HCT116 (cell line): Measurements from ENCODE around the gene LNPEP. TPM values are rescaled to one million over a fixed set of nuclear protein-coding genes. Genes with fewer than 3 reads are reported as not detected.

ENCODE experiments used
- ATAC-seq: fragments of 200-7000 bp; cut with Tn5 transposase; 2 replicates; pipeline ENCODE4 v1.9.1; 2020; ENCODE audit warnings: mild to moderate bottlenecking, moderate library complexity
- BruUV-seq: library from RNA; stranded (reverse); fragments of 400-500 nt; replicated peaks from 2 replicates; lab custom pipeline; 2021; lab: Mats Ljungman, UMichigan
- CTCF ChIA-PET: fragments of 300-600 bp; sonication (Branson Sonifier 250); formaldehyde crosslinking; loops from one replicate; lab custom pipeline; 2021; ENCODE audit warnings: antibody characterized with exemption; lab: Charles Lee
- POLR2A ChIA-PET: fragments of 300-600, 350-600 bp; sonication (Branson Sonifier 250); formaldehyde crosslinking; loops from one replicate; lab custom pipeline; 2021; ENCODE audit warnings: antibody characterized with exemption; lab: Charles Lee
- RAD21 ChIA-PET, 2 experiments: fragments of 300-600 bp; sonication (Branson Sonifier 250); formaldehyde crosslinking; loops; one replicate each; lab custom pipeline; 2023; ENCODE audit warnings: low total read pairs in 2 of 2; ENCODE audit not compliant: uncharacterized antibody in 2 of 2, unreplicated experiment in 2 of 2, low non-redundant PET in 1 of 2; lab: Charles Lee
- DNase-seq: peaks from one replicate; pipeline ENCODE4 v3.0.0-alpha.2; 2010; ENCODE audit warnings: low read depth, low spot score
- H2AFZ ChIP-seq: fragments of 200-600 bp; shearing (Covaris generic), sonication (generic); 2 replicates; pipeline ENCODE4 v1.6.1; 2017; ENCODE audit warnings: low read depth, mixed run types, mixed read lengths, antibody characterized with exemption, low read length; ENCODE audit not compliant: poor library complexity, severe bottlenecking
- H3K27ac ChIP-seq: 2 replicates; pipeline ENCODE4 v1.5.1; 2012; ENCODE audit warnings: low read depth, low read length
- H3K27me3 ChIP-seq: fragments of 200-600 bp; sonication (generic); 2 replicates; pipeline ENCODE4 v1.6.1; 2016; ENCODE audit warnings: mixed run types, low read length, mixed read lengths; ENCODE audit not compliant: insufficient read depth
- H3K36me3 ChIP-seq, 2 experiments: fragments of 200-500 bp in 1 of 2; fragments of 200-600 bp in 1 of 2; sonication (Bioruptor generic) in 1 of 2; sonication (generic) in 1 of 2; 2 replicates each; pipeline versions ENCODE4 v1.5.1 to v1.6.1; 2014 to 2016; ENCODE audit warnings: low read length in 2 of 2, inconsistent platforms in 1 of 2, mixed read lengths in 1 of 2, mixed run types in 1 of 2; ENCODE audit not compliant: insufficient read depth in 2 of 2, control insufficient read depth in 1 of 2
- H3K4me1 ChIP-seq, 2 experiments: fragments of 200-600 bp in 1 of 2; sonication (generic) in 1 of 2; 2 replicates each; pipeline versions ENCODE4 v1.5.1 to v1.6.1; 2012 to 2017; ENCODE audit warnings: low read length in 2 of 2, inconsistent platforms in 1 of 2, mild to moderate bottlenecking in 1 of 2, mixed read lengths in 1 of 2, mixed run types in 1 of 2, moderate library complexity in 1 of 2; ENCODE audit not compliant: insufficient read depth in 2 of 2, control insufficient read depth in 1 of 2
- H3K4me2 ChIP-seq: fragments of 200-600 bp; sonication (generic); 2 replicates; pipeline ENCODE4 v1.6.1; 2017; ENCODE audit warnings: mixed run types, low read length, mixed read lengths
- H3K4me3 ChIP-seq, 2 experiments: fragments of 200-600 bp in 1 of 2; sonication (generic) in 1 of 2; replicated peaks in 1 of 2; 2 replicates each; pipeline ENCODE4 v1.5.1; 2011 to 2016; ENCODE audit warnings: low read length in 2 of 2, control low read depth in 1 of 2, low read depth in 1 of 2, mild to moderate bottlenecking in 1 of 2, mixed read lengths in 1 of 2, mixed run types in 1 of 2
- H3K79me2 ChIP-seq: fragments of 200-600 bp; sonication (generic); 2 replicates; pipeline ENCODE4 v1.6.1; 2017; ENCODE audit warnings: mild to moderate bottlenecking, mixed run types, low read length, moderate library complexity, mixed read lengths; ENCODE audit not compliant: insufficient read depth
- H3K9ac ChIP-seq: fragments of 200-600 bp; sonication (generic); 2 replicates; pipeline ENCODE4 v1.6.1; 2016; ENCODE audit warnings: low read length, mixed read lengths
- H3K9me2 ChIP-seq: fragments of 200-600 bp; sonication (generic), shearing (Covaris generic); 2 replicates; pipeline ENCODE4 v1.6.1; 2017; ENCODE audit warnings: mixed run types, mild to moderate bottlenecking, moderate library complexity; ENCODE audit not compliant: insufficient read depth
- H3K9me3 ChIP-seq, 2 experiments: fragments of 200-500 bp in 1 of 2; fragments of 200-600 bp in 1 of 2; sonication (Bioruptor generic) in 1 of 2; sonication (generic) in 1 of 2; 2 replicates each; pipeline ENCODE4 v1.6.1; 2014 to 2017; ENCODE audit warnings: low read length in 2 of 2, mixed read lengths in 2 of 2, inconsistent platforms in 1 of 2, low read depth in 1 of 2, mild to moderate bottlenecking in 1 of 2, mixed run types in 1 of 2, moderate library complexity in 1 of 2; ENCODE audit not compliant: control insufficient read depth in 1 of 2, insufficient read depth in 1 of 2
- H4K20me1 ChIP-seq: fragments of 200-600 bp; sonication (generic), shearing (Covaris generic); 2 replicates; pipeline ENCODE4 v1.6.1; 2017; ENCODE audit warnings: mixed run types, mild to moderate bottlenecking, moderate library complexity; ENCODE audit not compliant: insufficient read depth
- ATF3 ChIP-seq: IDR thresholded peaks from 2 replicates; pipeline ENCODE4 v1.6.1; 2012
- CEBPB ChIP-seq: IDR thresholded peaks from 2 replicates; pipeline ENCODE4 v1.6.1; 2012; ENCODE audit warnings: low read depth
- CTCF ChIP-seq, 3 experiments: fragments of 200-600 bp in 1 of 3; sonication (generic) in 1 of 3; IDR thresholded peaks in 2 of 3; conservative IDR thresholded peaks in 1 of 3; 2 replicates each; pipeline ENCODE4 v1.5.1; 2012 to 2017; ENCODE audit warnings: low read depth in 2 of 3, low read length in 2 of 3, antibody characterized with exemption in 1 of 3, borderline replicate concordance in 1 of 3, control low read depth in 1 of 3, mild to moderate bottlenecking in 1 of 3, mixed read lengths in 1 of 3, mixed run types in 1 of 3, moderate library complexity in 1 of 3; ENCODE audit not compliant: insufficient read depth in 1 of 3
- EGR1 ChIP-seq: IDR thresholded peaks from 2 replicates; pipeline ENCODE4 v1.6.1; 2012; ENCODE audit warnings: low read depth
- JUND ChIP-seq: IDR thresholded peaks from 2 replicates; pipeline ENCODE4 v1.6.1; 2012
- MAX ChIP-seq: IDR thresholded peaks from 2 replicates; pipeline ENCODE4 v1.6.1; 2012
- POLR2A ChIP-seq: IDR thresholded peaks from 2 replicates; pipeline ENCODE4 v1.7.0; 2011; ENCODE audit warnings: borderline replicate concordance; ENCODE audit not compliant: insufficient read depth, insufficient read length; ENCODE audit errors: extremely low read depth
- RAD21 ChIP-seq: IDR thresholded peaks from 2 replicates; pipeline ENCODE4 v1.6.1; 2012; ENCODE audit warnings: low read depth, mild to moderate bottlenecking
- YY1 ChIP-seq: IDR thresholded peaks from 2 replicates; pipeline ENCODE4 v1.6.1; 2011; ENCODE audit warnings: low read length, low read depth, moderate library complexity, mild to moderate bottlenecking; ENCODE audit not compliant: insufficient replicate concordance; ENCODE audit errors: extremely low read depth
- ZFX ChIP-seq: fragments of 450-650 bp; IDR thresholded peaks from 2 replicates; pipeline ENCODE4 v1.6.1; 2017
- ZNF274 ChIP-seq: fragments of 200-500 bp; sonication (Bioruptor generic); IDR thresholded peaks from 2 replicates; pipeline ENCODE4 v1.6.1; 2014; ENCODE audit warnings: mild to moderate bottlenecking, low read depth, low read length, inconsistent platforms
- intact Hi-C: fragments of 100-400 bp; cut with micrococcal nuclease; formaldehyde crosslinking; loops from 2 replicates; pipeline ENCODE4 v1.10.0; 2022
- total RNA-seq: library from RNA; stranded (reverse); gene quantifications from one replicate; pipeline ENCODE4 v1.2.1, GENCODE V29; 2021; ENCODE audit not compliant: unreplicated experiment

Gene LNPEP
- total RNA-seq, 1 experiment from 2014 or later = 14.9 TPM

GRCh38 chr5:96919754-96920197, 16.1 kb upstream of the LNPEP start:
- H3K36me3 ChIP-seq = no peaks in the 10 kb centered on the region
- no peaks in the 10 kb centered on the region for H4K20me1 ChIP-seq
- ATAC-seq = no peak
- no peak overlapping the region for H3K4me2 ChIP-seq
- H3K4me3 ChIP-seq = no peak overlapping the region
- TF ChIP-seq POLR2A = no peak
- no peak for TF ChIP-seq EGR1
- TF ChIP-seq CEBPB = no peak
- TF ChIP-seq YY1 = no peak
- TF ChIP-seq ZNF274 = no peak
- TF ChIP-seq CTCF (IDR thresholded peaks at IDR 0.05 in 2 of 3, conservative IDR thresholded peaks at IDR 0.05 in 1 of 3; ENCODE audit: borderline replicate concordance in 1 of 3, insufficient read depth in 1 of 3, low read depth in 2 of 3, low read length in 2 of 3) = no peak
- no peak for TF ChIP-seq MAX
- no peak for TF ChIP-seq ATF3
- TF ChIP-seq RAD21 = no peak
- no peak for TF ChIP-seq ZFX
- TF ChIP-seq JUND = no peak
- TF ChIP-seq, all 23 proteins: peak for 0
- no peak for DNase-seq
- CTCF ChIA-PET = no interaction called here
- H3K9ac ChIP-seq = no peak overlapping the region
- no peaks in the 10 kb centered on the region for H3K79me2 ChIP-seq
- no peak overlapping the region for H3K27ac ChIP-seq
- no peaks in the 10 kb centered on the region for H3K4me1 ChIP-seq
- no peaks in the 10 kb centered on the region for H3K9me2 ChIP-seq
- RAD21 ChIA-PET = no interaction called here
- intact Hi-C loops = no loop called here
- no peaks in the 10 kb centered on the region for H3K9me3 ChIP-seq
- POLR2A ChIA-PET = no interaction called here
- H3K27me3 ChIP-seq = no peaks in the 10 kb centered on the region
- H2AFZ ChIP-seq = no peak overlapping the region
- no TSS peak for BruUV-seq
